DMS53 treated with DMSO at 0.1 percent for 48 hours (cell line): ENCODE measurements around the gene SFSWAP.
"Not testable (repeated sequence)": the region's sequence is repeated elsewhere in the genome, so short reads cannot be mapped to it uniquely, and the experiment has no call there.

Experiments
- DNase-seq: peaks from one replicate; lab custom pipeline; 2025; ENCODE audit not compliant: unreplicated experiment; lab: John Stamatoyannopoulos, UW

SFSWAP gene

DNA sequence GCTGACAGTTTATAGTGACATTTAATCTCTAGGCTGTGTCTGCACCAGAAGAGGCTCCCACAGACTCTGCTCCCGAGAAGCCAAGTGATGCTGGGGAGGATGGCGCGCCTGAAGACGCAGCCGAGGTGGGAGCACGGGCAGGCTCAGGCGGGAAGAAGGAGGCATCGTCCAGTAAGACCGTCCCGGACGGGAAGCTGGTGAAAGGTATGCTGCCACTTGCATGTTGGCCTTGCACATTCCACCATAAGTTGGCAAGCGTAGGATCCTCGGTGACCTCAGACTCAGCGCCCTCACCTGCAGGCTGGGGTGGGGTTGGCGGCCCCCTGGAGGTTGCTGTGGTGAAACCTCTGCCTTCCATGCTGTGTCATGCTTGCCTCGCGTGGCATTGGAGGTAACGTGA is 45.6 kb downstream of the SFSWAP start:
- DNase-seq: no peak

DNA sequence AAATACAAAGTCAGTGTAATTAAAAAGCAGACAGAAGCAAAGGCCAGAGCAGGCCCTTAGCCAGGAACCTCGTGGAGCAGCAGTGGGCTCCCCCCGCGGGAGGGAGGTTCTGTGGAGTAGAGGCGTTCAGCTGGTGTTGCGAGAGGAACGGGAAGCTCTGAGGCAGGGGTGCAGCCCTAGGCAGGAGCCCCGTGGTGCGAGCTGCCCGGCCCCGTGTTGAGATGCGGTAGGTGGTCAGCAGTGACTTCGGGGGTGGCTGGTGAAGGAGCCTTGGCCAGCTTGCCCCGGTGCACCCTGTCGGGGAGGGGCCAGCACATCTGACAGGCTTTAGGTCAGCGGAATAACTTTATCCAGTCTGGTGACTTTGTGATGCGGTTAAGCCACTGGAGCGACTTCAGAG is 46.2 kb downstream of the SFSWAP start:
- no peak for DNase-seq

DNA sequence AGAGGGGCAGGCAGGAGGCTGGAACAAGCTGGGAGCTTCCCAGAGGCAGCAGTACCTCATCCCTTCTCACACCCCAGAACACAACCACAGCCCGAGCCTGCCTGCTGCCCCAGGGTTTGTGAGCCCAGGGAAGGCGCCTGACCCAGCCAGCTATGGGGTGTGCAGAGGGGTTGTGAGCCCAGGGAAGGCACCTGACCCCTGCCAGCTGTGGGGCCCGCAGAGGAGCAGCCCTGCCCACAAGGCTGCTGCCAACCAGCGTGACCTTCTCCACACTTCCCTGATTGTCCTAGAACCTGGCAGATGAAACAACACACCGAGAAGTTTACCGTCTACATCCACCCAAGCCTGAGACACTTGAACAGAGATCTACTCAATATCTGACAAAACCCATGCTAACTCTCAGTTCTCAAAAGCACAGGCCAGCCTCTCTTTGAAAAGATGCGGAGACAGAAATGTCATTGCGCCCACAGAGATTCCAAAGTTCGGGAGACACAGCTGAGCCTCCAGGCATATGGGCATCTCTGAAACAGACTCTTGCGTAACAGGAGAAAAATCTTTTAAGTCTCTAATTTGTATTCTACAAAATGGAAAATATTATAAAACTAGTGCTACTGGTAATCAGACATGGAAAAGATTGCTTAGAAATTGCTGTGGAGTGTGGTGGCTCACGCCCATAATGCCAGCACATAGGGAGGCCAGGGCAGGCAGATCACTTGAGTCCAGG is 47.3 kb downstream of the SFSWAP start:
- DNase-seq: no peak

DNA sequence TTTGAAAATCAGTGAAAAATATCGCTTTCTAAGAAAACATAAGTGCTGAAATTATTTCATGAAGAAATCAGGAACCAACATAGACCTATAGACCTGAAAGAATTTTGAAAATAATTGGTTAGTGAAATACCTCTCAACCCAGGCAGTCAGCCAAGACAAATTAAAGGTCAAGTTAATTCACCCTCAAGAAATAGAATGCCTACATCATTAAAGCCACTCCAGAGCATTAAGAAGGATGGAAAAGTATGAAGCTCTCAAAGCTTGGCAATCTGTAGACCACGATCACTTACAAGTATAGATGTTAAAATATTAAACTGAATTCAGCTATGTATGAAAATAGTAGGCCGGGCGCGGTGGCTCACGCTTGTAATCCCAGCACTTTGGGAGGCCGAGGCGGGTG is 48.3 kb downstream of the SFSWAP start:
- no peak for DNase-seq

DNA sequence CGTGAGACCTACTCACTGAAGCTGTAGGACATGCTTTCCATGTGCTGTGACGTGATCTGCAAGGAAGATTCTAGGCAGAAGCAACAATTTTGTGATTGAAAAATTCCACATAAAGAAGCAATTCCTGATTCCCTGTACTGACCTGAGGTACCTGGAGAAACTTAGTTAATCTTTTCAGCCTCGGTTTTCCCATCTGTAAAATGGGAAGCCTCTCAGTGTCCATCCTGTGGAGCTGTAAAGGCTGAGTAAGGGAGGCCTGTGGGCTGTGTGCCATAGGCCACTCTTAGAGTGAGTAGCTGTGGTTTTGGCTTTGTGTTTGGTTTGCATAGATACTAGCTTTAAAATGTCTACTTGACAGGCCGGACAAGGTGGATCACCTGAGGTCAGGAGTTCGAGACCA is 50.7 kb downstream of the SFSWAP start:
- DNase-seq: no peak

DNA sequence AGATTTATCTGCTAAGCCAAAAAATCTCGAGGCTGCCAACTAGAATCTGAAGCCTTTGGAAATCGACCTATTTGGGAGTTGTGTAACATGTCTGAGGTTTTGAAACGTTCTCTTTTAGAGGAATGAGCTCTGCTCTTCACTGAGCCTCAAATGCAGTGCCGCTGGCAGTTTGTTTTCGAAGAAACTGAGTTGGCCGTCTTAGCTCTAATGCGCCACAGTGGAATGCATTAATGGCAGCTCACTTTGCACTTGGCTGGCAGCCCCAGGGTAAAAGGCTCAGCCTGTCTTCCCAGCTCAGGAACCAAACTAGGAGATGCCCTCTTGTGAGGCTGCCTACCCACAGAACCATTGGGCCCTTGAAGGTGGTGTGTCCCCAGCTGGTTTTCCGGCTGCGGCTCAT is 53.8 kb downstream of the SFSWAP start:
- DNase-seq: no peak

DNA sequence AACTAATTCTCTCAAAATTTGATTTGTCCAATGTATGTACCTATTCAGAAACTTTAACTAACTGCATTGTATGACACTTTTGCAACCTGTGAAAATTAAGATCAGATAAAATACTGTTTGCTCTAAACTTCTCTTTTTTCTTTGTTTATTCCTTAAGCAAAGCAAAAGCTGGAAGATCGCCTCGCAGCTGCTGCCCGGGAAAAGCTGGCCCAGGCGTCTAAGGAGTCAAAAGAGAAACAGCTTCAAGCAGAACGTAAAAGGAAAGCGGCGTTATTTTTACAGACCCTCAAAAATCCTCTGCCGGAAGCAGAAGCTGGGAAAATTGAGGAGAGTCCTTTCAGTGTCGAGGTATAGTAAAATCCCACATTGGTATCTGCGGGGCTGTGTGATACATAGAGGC is 55.1 kb downstream of the SFSWAP start:
- no peak for DNase-seq

DNA sequence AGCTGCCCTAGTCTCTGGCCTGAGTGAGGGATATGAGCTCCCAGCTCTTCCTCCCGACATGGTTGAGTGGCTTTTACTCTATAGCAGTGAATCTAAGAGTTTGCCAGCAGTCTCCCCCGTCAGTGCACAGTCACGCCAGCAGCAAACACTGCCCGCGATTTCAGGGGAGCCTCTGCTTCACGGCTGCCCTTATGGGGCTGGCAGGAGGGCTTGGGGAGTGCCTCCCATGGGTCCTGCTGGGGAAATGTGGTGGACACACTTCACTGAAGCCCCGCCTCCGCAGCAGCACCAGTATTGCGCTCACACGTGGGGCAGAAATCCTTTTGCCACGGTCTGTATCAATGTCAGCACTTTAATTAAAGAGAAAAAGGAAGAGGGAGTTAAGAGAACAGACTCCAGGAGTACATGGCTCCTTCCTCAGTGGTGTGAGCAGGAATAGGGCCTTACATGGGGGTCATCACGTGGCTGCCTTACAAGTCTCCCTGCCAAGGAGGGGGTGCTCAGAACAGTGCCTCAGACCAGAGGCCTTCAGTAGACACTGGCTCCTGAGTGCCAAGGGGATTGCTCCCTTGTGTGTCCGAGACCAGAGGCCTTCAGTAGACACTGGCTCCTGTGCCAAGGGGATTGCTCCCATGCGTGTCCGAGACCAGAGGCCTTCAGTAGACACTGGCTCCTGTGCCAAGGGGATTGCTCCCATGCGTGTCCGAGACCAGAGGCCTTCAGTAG is 55.7 kb downstream of the SFSWAP start:
- DNase-seq: no peak

DNA sequence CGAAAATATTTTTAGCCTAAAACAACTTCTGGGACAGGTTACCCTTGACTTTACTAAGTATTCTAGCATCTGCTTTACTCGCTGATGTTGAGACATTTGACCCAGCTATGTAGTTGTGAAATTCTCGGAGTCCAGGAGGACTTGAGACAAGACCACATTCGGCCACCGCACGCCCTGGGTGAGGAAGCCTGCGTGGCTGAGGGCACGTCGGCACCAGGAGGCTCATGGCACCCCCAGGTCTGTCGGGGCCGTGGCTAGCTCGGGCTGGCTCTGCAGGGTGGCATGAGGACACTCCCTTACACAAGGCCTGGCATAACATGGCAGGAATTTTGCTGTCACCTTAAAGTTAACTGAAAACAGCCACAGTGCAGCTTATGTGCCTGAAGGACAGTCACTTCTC is 59.2 kb downstream of the SFSWAP start:
- DNase-seq: no peak

DNA sequence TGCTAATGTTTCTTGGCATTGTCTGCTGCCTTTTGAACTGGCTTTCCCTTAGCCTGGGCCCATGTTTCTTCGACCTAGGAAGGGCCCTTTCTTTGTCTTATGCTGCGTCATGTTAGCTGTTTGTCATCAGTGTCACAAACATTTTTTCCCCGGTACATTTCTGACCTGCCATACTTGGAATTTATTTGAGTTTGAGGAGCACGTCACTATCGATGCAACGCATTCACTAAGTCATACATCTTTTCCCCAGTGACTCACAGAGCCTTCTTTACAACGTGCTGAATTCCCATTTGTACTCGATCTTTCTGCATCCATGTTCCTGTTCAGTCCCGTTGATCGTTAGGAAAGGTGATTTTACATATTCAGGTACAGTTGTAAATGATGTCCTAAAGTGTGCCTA is 61.1 kb downstream of the SFSWAP start:
- DNase-seq: no peak

DNA sequence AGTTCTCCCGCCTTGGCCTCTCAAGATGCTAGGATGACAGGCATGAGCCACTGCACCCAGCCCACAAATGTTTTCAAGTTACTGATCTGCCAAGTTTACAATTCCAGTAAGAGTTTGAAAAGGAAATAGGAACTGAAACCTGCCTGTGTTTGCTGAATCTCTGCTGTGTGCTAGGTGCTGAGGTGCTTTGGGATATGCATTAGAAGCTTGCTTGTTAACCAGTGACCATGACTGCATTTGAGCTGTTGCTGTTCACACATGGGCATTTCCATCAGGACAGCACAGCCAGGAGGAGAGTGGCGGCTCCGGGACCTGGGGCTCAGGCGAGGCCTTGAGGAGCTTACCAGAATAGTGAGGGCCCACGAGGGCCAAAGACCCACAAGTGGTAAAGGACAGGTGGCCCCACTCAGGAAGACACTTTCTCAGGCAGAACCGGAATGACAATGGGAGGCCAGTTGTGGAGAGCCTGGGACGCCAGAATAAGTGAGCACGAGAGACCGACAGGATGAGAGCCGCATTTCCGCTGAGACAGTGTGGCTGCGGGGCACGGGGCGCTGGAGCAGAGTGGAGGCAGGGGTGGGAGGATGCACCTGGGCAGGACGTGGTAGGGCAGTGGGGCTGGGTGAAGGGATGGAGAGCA is 62.8 kb downstream of the SFSWAP start:
- DNase-seq: no peak

DNA sequence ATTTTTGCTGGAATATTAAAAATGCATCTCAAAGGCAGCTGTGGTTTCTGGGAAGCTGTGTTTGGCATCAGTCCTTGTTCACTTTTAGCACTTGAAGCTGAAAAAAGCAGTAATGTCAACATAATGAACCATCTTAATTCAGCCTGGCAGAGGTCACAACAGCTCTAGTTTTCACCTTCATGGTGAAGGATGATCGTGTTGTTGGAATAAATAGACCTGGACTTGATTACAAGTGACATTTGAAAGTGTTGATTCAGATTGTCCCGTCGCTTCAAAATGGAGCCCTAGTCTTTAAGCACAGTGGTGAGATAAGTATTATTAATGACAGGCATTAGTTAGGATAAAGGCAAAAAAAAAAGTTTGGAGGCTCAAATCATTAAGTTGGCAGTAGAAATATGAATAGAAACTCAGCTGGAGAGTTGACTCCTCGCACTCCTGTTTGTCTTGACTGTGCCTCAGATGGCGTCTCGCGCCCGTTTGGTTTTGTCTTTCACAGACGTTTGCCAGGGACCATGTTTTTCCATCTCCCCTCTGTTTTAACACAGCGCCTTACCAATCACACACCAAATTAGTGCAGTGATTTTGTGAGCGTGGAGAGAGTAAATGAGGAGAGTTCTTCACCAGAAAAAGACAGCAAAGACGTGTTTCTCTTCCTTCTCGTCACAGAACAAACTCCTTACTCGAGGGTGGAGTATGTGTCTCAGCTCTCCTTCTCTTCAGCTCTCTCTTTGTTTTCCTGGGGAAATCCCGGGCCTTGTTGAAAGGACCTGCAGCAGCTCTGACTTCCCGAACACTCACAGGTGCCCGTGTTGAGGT is 63.9 kb downstream of the SFSWAP start:
- DNase-seq: no peak

DNA sequence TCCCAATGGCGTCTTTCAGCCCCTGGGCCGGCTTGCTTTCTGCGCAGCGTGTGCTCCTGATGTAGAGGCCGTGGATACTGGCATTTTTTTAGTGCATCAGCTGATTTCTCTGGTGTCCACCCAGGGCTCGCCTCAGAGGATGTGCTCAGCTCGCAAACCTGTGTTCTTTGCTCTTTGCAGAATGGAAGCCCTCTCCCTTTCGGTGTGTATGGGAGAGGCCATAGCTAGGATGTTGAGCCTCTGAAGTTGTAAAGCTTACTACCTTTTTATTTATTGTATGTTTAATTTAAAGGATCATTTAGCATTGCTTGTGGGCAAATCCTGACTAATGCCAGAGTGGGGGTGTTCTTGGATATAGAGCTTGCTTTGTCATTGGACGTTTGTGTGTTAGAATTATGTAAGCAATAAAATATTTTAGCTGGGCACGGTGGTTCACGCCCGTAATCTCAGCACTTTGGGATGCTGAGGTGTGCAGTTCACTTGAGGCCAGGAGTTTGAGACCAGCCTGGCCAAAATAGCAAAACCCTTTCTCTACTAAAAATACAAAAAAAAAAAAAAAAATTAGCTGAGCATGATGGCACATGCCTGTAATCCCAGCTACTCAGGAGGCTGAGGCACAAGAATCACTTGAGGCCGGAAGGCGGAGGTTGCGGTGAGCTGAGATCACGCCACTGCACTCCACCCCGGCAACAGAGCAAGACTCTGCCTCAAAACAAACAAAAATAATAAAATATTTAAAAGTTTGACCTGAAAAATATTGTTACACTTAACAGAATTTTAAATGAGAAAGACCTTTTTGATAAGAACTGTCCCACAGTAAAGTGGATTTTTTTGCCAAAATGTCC is 64.7 kb downstream of the SFSWAP start:
- no peak for DNase-seq

DNA sequence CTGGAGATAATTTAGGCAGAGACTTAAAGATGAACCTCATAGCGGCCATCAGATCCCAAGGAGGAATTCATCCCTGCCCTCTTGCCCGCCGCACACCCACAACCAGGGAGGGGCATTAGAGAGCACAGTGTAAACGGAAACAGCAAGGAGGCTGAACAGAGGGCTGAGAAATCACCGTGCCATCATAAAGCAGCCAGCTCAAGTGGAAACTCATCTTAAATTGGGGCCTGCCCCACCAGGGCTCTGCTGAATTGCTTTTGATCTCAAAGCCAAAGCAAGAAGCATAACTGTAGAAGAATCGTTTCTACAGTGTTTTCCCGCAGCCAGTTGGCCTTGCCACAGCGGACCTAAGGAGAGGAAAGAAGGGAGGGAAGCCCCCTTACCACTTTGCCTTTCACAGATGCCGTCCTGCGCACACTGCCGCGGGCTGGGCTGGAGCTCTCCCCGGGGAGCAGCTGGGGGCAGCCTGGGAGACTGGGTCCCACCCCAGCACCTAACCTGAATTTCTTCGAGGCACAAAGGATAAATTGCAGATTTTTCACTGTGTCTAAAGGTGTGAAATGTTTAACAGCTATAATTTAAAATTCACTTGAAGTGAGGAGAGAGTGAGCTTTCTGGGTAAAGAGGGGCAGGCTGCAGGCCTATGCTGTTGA is 65.5 kb downstream of the SFSWAP start:
- no peak for DNase-seq

DNA sequence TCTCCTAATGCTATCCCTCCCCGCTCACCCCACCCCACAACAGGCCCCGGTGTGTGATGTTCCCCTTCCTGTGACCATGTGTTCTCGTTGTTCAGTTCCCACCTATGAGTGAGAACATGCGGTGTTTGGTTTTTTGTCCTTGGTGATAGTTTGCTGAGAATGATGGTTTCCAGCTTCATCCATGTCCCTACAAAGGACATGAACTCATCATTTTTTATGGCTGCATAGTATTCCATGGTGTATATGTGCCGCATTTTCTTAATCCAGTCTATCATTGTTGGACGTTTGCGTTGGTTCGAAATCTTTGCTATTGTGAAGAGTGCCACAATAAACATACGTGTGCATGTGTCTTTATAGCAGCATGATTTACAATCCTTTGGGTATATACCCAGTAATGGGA is 66.4 kb downstream of the SFSWAP start:
- DNase-seq: not testable (repeated sequence)

DNA sequence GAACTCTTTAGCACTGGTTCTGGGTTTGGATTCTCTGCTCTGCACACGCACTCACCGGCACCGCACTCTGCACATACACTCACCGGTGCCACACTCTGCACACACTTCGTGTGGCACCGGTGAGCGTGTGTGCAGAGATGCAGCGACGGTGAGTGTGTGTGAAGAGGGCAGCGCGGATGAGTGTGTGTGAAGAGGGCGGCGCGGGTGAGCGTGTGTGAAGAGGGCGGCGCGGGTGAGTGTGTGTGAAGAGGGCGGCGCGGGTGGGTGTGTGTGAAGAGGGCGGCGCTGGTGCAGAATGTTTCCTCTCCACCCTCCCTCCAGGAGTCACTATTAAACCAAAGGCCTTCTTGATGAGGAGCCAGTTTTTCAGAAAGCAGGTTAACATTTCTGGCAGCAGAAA is 68.1 kb downstream of the SFSWAP start:
- DNase-seq: no peak

DNA sequence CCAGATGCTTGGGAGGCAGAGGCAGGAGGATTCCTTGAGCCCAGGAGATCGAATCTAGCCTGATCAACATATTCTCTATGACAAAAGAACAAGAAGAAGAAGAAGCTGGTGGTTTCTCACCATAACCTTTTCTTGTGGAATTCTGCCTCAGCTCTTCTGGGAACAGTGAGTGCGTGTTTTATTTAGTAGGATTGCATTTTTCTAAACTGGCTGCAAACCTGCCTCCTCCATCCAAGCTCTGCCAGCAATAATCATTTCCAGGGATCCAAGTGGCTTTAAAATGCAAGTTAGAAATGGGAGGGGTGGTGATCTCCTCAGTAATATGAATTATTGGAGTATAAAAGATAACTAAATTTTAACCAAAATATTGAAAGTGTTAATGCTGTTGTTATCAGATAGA is 71.2 kb downstream of the SFSWAP start:
- DNase-seq: no peak

DNA sequence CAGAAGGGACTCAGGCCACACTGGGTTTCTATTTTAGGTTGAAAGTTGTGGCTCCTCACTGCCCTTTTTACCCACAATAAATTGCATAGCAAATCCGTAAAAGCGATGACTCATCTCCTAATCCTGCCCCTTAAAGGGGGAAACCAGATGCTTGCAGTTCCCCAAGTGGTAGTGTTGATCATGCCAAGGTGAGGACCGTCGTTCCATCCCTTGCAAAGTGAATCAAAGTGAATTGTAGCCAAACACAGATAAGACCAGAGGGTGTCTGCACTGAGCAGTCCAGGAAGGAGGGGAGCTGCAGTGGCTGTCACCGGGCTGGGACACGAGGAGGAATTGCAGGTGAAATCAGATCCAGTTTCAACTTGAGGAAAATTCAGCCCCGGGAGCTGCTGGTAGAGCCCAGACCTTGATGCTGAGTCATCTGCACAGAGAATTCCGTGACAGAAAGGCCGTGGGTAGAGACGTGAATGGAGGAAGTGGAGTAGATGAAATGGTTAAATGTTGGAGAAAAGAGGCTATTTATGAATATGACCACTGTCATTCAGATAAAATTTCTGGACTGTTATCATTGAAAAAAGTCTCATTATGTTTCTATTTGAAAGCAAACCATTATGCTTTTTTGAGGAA is 73.1 kb downstream of the SFSWAP start:
- DNase-seq: no peak

DNA sequence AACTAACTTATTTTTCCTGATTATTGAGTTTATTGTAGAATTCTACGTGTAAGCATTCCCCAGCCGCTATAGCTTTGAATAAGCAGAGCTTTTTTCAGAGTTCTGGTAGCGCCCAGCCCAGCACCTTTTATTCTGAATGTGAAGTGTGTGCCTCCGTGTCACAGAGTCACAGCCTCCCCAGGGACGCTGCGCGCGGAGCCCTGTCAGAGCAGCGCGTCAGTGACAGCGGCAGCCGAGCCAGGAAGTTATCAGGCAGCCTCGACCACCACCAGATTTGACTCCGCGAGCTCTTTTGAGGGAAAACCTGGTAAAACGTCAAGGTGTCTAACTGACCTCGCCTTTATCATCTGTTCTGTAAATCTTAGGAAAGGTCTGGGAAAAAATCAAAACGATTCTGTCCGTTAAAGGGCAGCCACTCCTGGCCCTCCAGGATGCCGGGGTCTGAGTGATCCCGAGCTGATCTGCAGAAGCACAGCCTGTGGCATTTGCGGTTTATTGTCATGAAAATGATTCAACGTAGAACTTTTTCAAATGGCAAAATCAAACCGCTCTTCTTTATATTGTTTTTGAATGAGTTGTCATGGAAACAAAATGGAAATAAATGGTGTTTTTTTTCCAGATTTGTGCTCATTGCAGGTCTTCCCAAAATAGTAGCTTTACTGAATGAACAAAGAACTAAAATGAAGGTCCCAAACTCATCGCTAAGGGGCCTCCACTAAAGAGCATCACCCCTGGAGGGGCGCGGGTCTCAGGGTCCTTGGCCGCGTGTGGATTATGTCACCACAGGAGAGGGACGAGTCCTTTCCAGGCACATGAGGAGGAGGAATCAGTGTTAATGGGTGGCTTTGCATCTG is 74.2 kb downstream of the SFSWAP start:
- no peak for DNase-seq
